Thyroid gland (tissue), 4 donors: ENCODE results near the gene FHIT. TPM values are rescaled to one million over a fixed set of nuclear protein-coding genes. Genes with fewer than 3 reads are reported as not detected.

Source experiments
- DNase-seq, 2 donors: peaks; one replicate each; pipeline ENCODE4 v3.0.0-alpha.2; 2019
- H3K27ac ChIP-seq, 3 donors: fragments of 200-600 bp; sonication (generic); 1 replicate in 2 of 3; 2 replicates in 1 of 3; pipeline ENCODE4 v1.5.1; 2016 to 2019; ENCODE audit warnings: mild to moderate bottlenecking in 1 of 3, moderate library complexity in 1 of 3
- H3K27me3 ChIP-seq: fragments of 200-600 bp; sonication (generic); one replicate; pipeline ENCODE4 v1.5.1; 2019
- H3K36me3 ChIP-seq, 2 donors: fragments of 200-600 bp; sonication (generic); one replicate each; pipeline ENCODE4 v1.5.1; 2016 to 2019
- H3K4me1 ChIP-seq, 2 donors: fragments of 200-600 bp; sonication (generic); one replicate each; pipeline ENCODE4 v1.5.1; 2017 to 2019
- H3K4me3 ChIP-seq, 3 donors: fragments of 200-600 bp; sonication (generic); replicated peaks in 1 of 3; 1 replicate in 2 of 3; 2 replicates in 1 of 3; pipeline ENCODE4 v1.5.1; 2016; ENCODE audit warnings: mild to moderate bottlenecking in 1 of 3
- H3K9me3 ChIP-seq: fragments of 200-600 bp; sonication (generic); one replicate; pipeline ENCODE4 v1.5.1; 2017
- CTCF ChIP-seq, 6 experiments: fragments of 200-600 bp in 3 of 6; fragments of 450-650 bp in 3 of 6; sonication (generic) in 3 of 6; IDR thresholded peaks; one replicate each; pipeline ENCODE4 v1.5.1; 2016 to 2019; ENCODE audit warnings: antibody characterized with exemption in 6 of 6, mild to moderate bottlenecking in 2 of 6, inconsistent platforms in 1 of 6, moderate library complexity in 1 of 6
- POLR2A ChIP-seq, 2 donors: fragments of 450-650 bp; IDR thresholded peaks; one replicate each; pipeline ENCODE4 v1.6.1; 2017; ENCODE audit warnings: antibody characterized with exemption in 2 of 2, mild to moderate bottlenecking in 2 of 2, moderate library complexity in 1 of 2
- WGBS, 2 donors: methylation state at CpG; one replicate each; pipeline ENCODE4 v1.1.5; 2017; 5-methylcytosine and 5-hydroxymethylcytosine counted together
- intact Hi-C: fragments of 100-400 bp; cut with DNase I; formaldehyde crosslinking; loops from one replicate; pipeline ENCODE4 v1.15.1; 2023
- total RNA-seq, 4 donors: library from RNA; depleted of rRNA; stranded (reverse); fragments of >200 nt; gene quantifications; one replicate each; pipeline ENCODE4 v1.2.3, GENCODE V29; 2016

Gene FHIT
- total RNA-seq, 4 donors from 2014 or later, result 12.2 to 18.9 (median 16.2) TPM

GRCh38 chr3:60030982-60031381, 1220.3 kb downstream of the FHIT start:
- TF ChIP-seq POLR2A (IDR thresholded peaks at IDR 0.05), result no peak
- no peak for TF ChIP-seq CTCF (IDR thresholded peaks at IDR 0.05)
- H3K27me3 ChIP-seq, result no peaks in the 10 kb centered on the region
- no peak overlapping the region for H3K4me3 ChIP-seq
- WGBS, 2 donors, result 89 to 95% methylated on average over 1 of the region's 1 CpG
- intact Hi-C loops, result no loop called here
- no peaks in the 10 kb centered on the region for H3K9me3 ChIP-seq
- no peaks in the 10 kb centered on the region for H3K36me3 ChIP-seq
- DNase-seq, result no peak
- H3K27ac ChIP-seq, result no peak overlapping the region
- H3K4me1 ChIP-seq, result no peaks in the 10 kb centered on the region

- WGBS, 2 donors, result 67 to 74% methylated on average over 2 of the region's 2 CpGs
- DNase-seq, result no peak
- Histone ChIP-seq H3K4me1 (no peaks in the 10 kb centered on the region), H3K27me3 (no peaks in the 10 kb centered on the region), H3K27ac (no peak overlapping the region), H3K9me3 (no peaks in the 10 kb centered on the region), H3K36me3 (no peaks in the 10 kb centered on the region), H3K4me3 (no peak overlapping the region)
- TF ChIP-seq CTCF (IDR thresholded peaks at IDR 0.05), result no peak
- intact Hi-C loops, result no loop called here
These were observed 1223.0 kb downstream of the FHIT start for GRCh38 chr3:60028233-60028632.

- DNase-seq, result no peak
- H3K27me3 ChIP-seq, result no peaks in the 10 kb centered on the region
- TF ChIP-seq CTCF (IDR thresholded peaks at IDR 0.05) (no peak), POLR2A (IDR thresholded peaks at IDR 0.05) (no peak)
- no peaks in the 10 kb centered on the region for H3K4me1 ChIP-seq
- intact Hi-C loops, result no loop called here
- WGBS, 2 donors, result 94 to 95% methylated on average over 7 of the region's 7 CpGs
- H3K9me3 ChIP-seq, result no peaks in the 10 kb centered on the region
- H3K4me3 ChIP-seq, result no peak overlapping the region
- no peak overlapping the region for H3K27ac ChIP-seq
- no peaks in the 10 kb centered on the region for H3K36me3 ChIP-seq
These were observed 1223.9 kb downstream of the FHIT start for GRCh38 chr3:60027335-60027734.

GRCh38 chr3:60025096-60026050, 1225.9 kb downstream of the FHIT start:
- Histone ChIP-seq H3K9me3 (no peaks in the 10 kb centered on the region), H3K4me1 (no peaks in the 10 kb centered on the region), H3K4me3 (no peak overlapping the region), H3K27ac (no peak overlapping the region), H3K36me3 (no peaks in the 10 kb centered on the region), H3K27me3 (no peaks in the 10 kb centered on the region)
- no peak for DNase-seq
- 83 to 84% methylated on average over 3 of the region's 3 CpGs for WGBS, 2 donors
- TF ChIP-seq POLR2A (IDR thresholded peaks at IDR 0.05), result no peak
- TF ChIP-seq CTCF (IDR thresholded peaks at IDR 0.05), result no peak
- intact Hi-C loops, result no loop called here

GRCh38 chr3:60024400-60024799, 1226.9 kb downstream of the FHIT start:
- H3K27ac ChIP-seq, result no peak overlapping the region
- TF ChIP-seq CTCF (IDR thresholded peaks at IDR 0.05), result no peak
- no peak for TF ChIP-seq POLR2A (IDR thresholded peaks at IDR 0.05)
- intact Hi-C loops, result no loop called here

More at GRCh38 chr3:60024400-60024799, 1226.9 kb downstream of the FHIT start:
- Histone ChIP-seq H3K36me3 (no peaks in the 10 kb centered on the region), H3K4me1 (no peaks in the 10 kb centered on the region), H3K9me3 (no peaks in the 10 kb centered on the region), H3K4me3 (no peak overlapping the region), H3K27me3 (no peaks in the 10 kb centered on the region)
- no peak for DNase-seq
- WGBS, 2 donors, result 92% methylated on average over 2 of the region's 2 CpGs
